Measurements from ENCODE around the gene KPNA3. TPM values are rescaled to one million over a fixed set of nuclear protein-coding genes. Genes with fewer than 3 reads are reported as not detected.

The KPNA3 gene
- total RNA-seq, 1 experiment from 2014 or later: 49.7 TPM

GRCh38 chr13:49678191-49678914 lies 114.1 kb downstream of the KPNA3 start:
- Mint-ChIP-seq H3K27me3 (ENCODE audit: low read depth) (no peaks in the 10 kb centered on the region), H3K4me3 (no peak overlapping the region), H3K36me3 (ENCODE audit: insufficient read depth in 1 of 3, low read depth in 3 of 3) (peaks cover 48 to 53% (median 49%) of the 10 kb centered on the region in 3 experiments), H3K27ac (no peak overlapping the region), H3K4me1 (no peaks in the 10 kb centered on the region), H3K9me3 (peaks cover 21 to 23% of the 10 kb centered on the region in 2 experiments)
- no peak overlapping the region for H3K4me2 ChIP-seq (ENCODE audit: insufficient read depth, insufficient read length, low read length)
- no peaks in the 10 kb centered on the region for H3K4me1 ChIP-seq (ENCODE audit: insufficient read depth, low read length)
- H4K8ac ChIP-seq (replicated peaks; ENCODE audit: insufficient read length, low read depth, low read length): no peak overlapping the region
- H3K23me2 ChIP-seq (ENCODE audit: insufficient read length, low read depth, low read length, poor library complexity, severe bottlenecking): no peaks in the 10 kb centered on the region
- no peak overlapping the region for H2AFZ ChIP-seq (ENCODE audit: low read length)
- H2BK20ac ChIP-seq (ENCODE audit: low read depth, low read length, poor library complexity, severe bottlenecking): no peak overlapping the region
- no peak overlapping the region for H3K18ac ChIP-seq (ENCODE audit: insufficient read length, low read depth, low read length)
- no peak overlapping the region for H2AK5ac ChIP-seq (ENCODE audit: insufficient read length, low read length)
- H3K9ac ChIP-seq (ENCODE audit: extremely low read depth, insufficient read length, low read length): no peak overlapping the region
- no peaks in the 10 kb centered on the region for H3K27me3 ChIP-seq (ENCODE audit: insufficient read depth, low read length)
- no peak overlapping the region for H3K56ac ChIP-seq (ENCODE audit: insufficient read length, low read depth, low read length)
- H2BK120ac ChIP-seq (ENCODE audit: low read depth, low read length, poor library complexity, severe bottlenecking): no peak overlapping the region
- no peak for DNase-seq
- no peaks in the 10 kb centered on the region for H4K20me1 ChIP-seq (ENCODE audit: control insufficient read depth, insufficient read depth, insufficient read length)
- H2BK15ac ChIP-seq (ENCODE audit: low read depth, low read length): no peak overlapping the region
- no peak overlapping the region for H2BK12ac ChIP-seq (ENCODE audit: insufficient read length, low read depth, low read length)
- H4K5ac ChIP-seq (ENCODE audit: insufficient read length, low read depth, low read length): no peak overlapping the region
- H4K91ac ChIP-seq (ENCODE audit: insufficient read length, low read depth, low read length): no peak overlapping the region
- H3K4ac ChIP-seq (ENCODE audit: low read depth, low read length): no peak overlapping the region
- WGBS (ENCODE audit: extremely low coverage, insufficient read length, low lambda C conversion rate): no CpG with 5 or more reads among the region's 48 CpGs
- peaks cover 6% of the 10 kb centered on the region for H3K9me3 ChIP-seq (ENCODE audit: control insufficient read depth, low read depth, low read length)
- no peak overlapping the region for H3T11ph ChIP-seq (ENCODE audit: low read length)
- no peak overlapping the region for H3K23ac ChIP-seq (ENCODE audit: insufficient read length, low read depth, low read length)
- no peak overlapping the region for H2BK5ac ChIP-seq (ENCODE audit: insufficient read length, low read length)
- no peaks in the 10 kb centered on the region for H3K79me1 ChIP-seq (ENCODE audit: insufficient read depth, low read depth, low read length, poor library complexity, severe bottlenecking)
- H3K27ac ChIP-seq (ENCODE audit: insufficient read length, low read depth, low read length): no peak overlapping the region
- no peak overlapping the region for H3K14ac ChIP-seq (ENCODE audit: insufficient read depth, low read length)
- no peak for TF ChIP-seq CTCF (conservative IDR thresholded peaks at IDR 0.05)
- peaks cover 4% of the 10 kb centered on the region; the same call in 1 of the 2 replicates for H3K79me2 ChIP-seq (ENCODE audit: insufficient read depth, low read length)
